Endodermal cell (in vitro differentiated cells): ENCODE data around the gene ATXN10. TPM values are rescaled to one million over a fixed set of nuclear protein-coding genes. Genes with fewer than 3 reads are reported as not detected.

Experiments used
- DNase-seq: peaks from one replicate; pipeline ENCODE4 v3.0.0-alpha.2; 2017
- H3K27ac ChIP-seq: 2 replicates; pipeline ENCODE4 v1.5.1; 2013; ENCODE audit warnings: mild to moderate bottlenecking, low read depth, low read length, moderate library complexity
- H3K27me3 ChIP-seq: 2 replicates; pipeline ENCODE4 v1.6.1; 2013; ENCODE audit warnings: mild to moderate bottlenecking, low read length, moderate library complexity; ENCODE audit not compliant: insufficient read depth, control insufficient read depth, poor library complexity, severe bottlenecking
- H3K36me3 ChIP-seq: 2 replicates; pipeline ENCODE4 v1.7.0; 2013; ENCODE audit warnings: mild to moderate bottlenecking, low read length, moderate library complexity; ENCODE audit not compliant: control insufficient read depth, insufficient read depth
- H3K4me1 ChIP-seq: one replicate; pipeline ENCODE4 v1.7.0; 2013; ENCODE audit warnings: low read length; ENCODE audit not compliant: control insufficient read depth, insufficient read depth
- H3K4me3 ChIP-seq: 2 replicates; pipeline ENCODE4 v1.5.1; 2013; ENCODE audit warnings: mild to moderate bottlenecking, low read length, moderate library complexity
- H3K9ac ChIP-seq: 2 replicates; pipeline ENCODE4 v1.6.1; 2013; ENCODE audit warnings: mild to moderate bottlenecking, low read length, moderate library complexity; ENCODE audit not compliant: poor library complexity, severe bottlenecking; ENCODE audit errors: extremely low read depth
- H3K9me3 ChIP-seq: 2 replicates; pipeline ENCODE4 v1.6.1; 2013; ENCODE audit warnings: mild to moderate bottlenecking, low read length, moderate library complexity; ENCODE audit not compliant: control insufficient read depth
- H3K27ac Mint-ChIP-seq: 2 replicates; pipeline ENCODE4 v1.8.0; 2020; ENCODE audit warnings: mixed read lengths
- H3K27me3 Mint-ChIP-seq: 2 replicates; pipeline ENCODE4 v1.8.0; 2021; ENCODE audit warnings: mild to moderate bottlenecking, mixed read lengths; ENCODE audit not compliant: insufficient read depth
- H3K36me3 Mint-ChIP-seq: 2 replicates; pipeline ENCODE4 v1.8.0; 2020; ENCODE audit warnings: low read depth, mixed read lengths
- H3K4me1 Mint-ChIP-seq: 2 replicates; pipeline ENCODE4 v1.8.0; 2020; ENCODE audit warnings: mixed read lengths
- H3K4me3 Mint-ChIP-seq: 2 replicates; pipeline ENCODE4 v1.8.0; 2020; ENCODE audit warnings: mild to moderate bottlenecking, moderate library complexity, mixed read lengths
- H3K9me3 Mint-ChIP-seq: 2 replicates; pipeline ENCODE4 v1.8.0; 2020; ENCODE audit warnings: mild to moderate bottlenecking, mixed read lengths
- WGBS, 2 experiments: methylation state at CpG; one replicate each; pipeline versions ENCODE4 v1.1.5 to v1.1.7; 2013; ENCODE audit warnings: missing lambda C conversion rate in 2 of 2, mixed read lengths in 1 of 2; ENCODE audit not compliant: insufficient coverage in 1 of 2, insufficient read length in 1 of 2; 5-methylcytosine and 5-hydroxymethylcytosine counted together
- total RNA-seq, 2 donors: library from RNA; stranded (reverse); fragmentation: NEBNext Ultra II Directional in 1 of 2; extraction: Animal tissue kit (Norgen Biotek cat#: 25700) in 1 of 2; gene quantifications; 2 replicates in 1 of 2; 3 replicates in 1 of 2; pipeline ENCODE4 v1.2.1, GENCODE V29; 2021
- TF ChIP-seq, protein P1 (sequence below): fragments of 200-600 bp; sonication (generic); conservative IDR thresholded peaks from 2 replicates; pipeline ENCODE4 v1.5.0; 2021; ENCODE audit warnings: antibody characterized with exemption, mild to moderate bottlenecking

Gene ATXN10
- total RNA-seq, 2 donors from 2014 or later, result 223 to 266 TPM

- no peak overlapping the region for H3K27ac Mint-ChIP-seq
- WGBS, 2 experiments, result 91 to 100% methylated on average over 1 to 2 of the region's 2 CpGs
- peaks cover 8% of the 10 kb centered on the region for H3K4me1 Mint-ChIP-seq
- no peak overlapping the region for H3K4me3 Mint-ChIP-seq
- H3K9me3 ChIP-seq, result no peaks in the 10 kb centered on the region
- no peak overlapping the region for H3K4me3 ChIP-seq
- peaks cover 65% of the 10 kb centered on the region for H3K36me3 ChIP-seq
- no peak for DNase-seq
- TF ChIP-seq, protein P1, sequence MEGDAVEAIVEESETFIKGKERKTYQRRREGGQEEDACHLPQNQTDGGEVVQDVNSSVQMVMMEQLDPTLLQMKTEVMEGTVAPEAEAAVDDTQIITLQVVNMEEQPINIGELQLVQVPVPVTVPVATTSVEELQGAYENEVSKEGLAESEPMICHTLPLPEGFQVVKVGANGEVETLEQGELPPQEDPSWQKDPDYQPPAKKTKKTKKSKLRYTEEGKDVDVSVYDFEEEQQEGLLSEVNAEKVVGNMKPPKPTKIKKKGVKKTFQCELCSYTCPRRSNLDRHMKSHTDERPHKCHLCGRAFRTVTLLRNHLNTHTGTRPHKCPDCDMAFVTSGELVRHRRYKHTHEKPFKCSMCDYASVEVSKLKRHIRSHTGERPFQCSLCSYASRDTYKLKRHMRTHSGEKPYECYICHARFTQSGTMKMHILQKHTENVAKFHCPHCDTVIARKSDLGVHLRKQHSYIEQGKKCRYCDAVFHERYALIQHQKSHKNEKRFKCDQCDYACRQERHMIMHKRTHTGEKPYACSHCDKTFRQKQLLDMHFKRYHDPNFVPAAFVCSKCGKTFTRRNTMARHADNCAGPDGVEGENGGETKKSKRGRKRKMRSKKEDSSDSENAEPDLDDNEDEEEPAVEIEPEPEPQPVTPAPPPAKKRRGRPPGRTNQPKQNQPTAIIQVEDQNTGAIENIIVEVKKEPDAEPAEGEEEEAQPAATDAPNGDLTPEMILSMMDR, result no peak
- H3K27ac ChIP-seq, result no peak overlapping the region
- H3K4me1 ChIP-seq, result no peaks in the 10 kb centered on the region
- H3K9ac ChIP-seq, result no peak overlapping the region
- no peaks in the 10 kb centered on the region for H3K27me3 ChIP-seq
- H3K36me3 Mint-ChIP-seq, result peaks cover 34% of the 10 kb centered on the region
- no peaks in the 10 kb centered on the region for H3K27me3 Mint-ChIP-seq
- H3K9me3 Mint-ChIP-seq, result no peaks in the 10 kb centered on the region
These were observed 50.4 kb downstream of the ATXN10 start for GRCh38 chr22:45722006-45722405.

GRCh38 chr22:45726081-45726480 lies 54.4 kb downstream of the ATXN10 start:
- no peak for DNase-seq
- Histone ChIP-seq H3K4me1 (no peaks in the 10 kb centered on the region), H3K36me3 (peaks cover 56% of the 10 kb centered on the region), H3K27ac (no peak overlapping the region), H3K9me3 (no peaks in the 10 kb centered on the region), H3K4me3 (no peak overlapping the region), H3K27me3 (no peaks in the 10 kb centered on the region), H3K9ac (no peak overlapping the region)
- TF ChIP-seq, protein P1, result no peak
- 97% methylated on average over 2 of the region's 2 CpGs; no CpG with 5 or more reads in 1 of the 2 experiments for WGBS, 2 experiments
- peaks cover 8% of the 10 kb centered on the region for H3K4me1 Mint-ChIP-seq
- H3K4me3 Mint-ChIP-seq, result no peak overlapping the region
- H3K9me3 Mint-ChIP-seq, result no peaks in the 10 kb centered on the region
- H3K27me3 Mint-ChIP-seq, result no peaks in the 10 kb centered on the region
- H3K36me3 Mint-ChIP-seq, result peaks cover 23% of the 10 kb centered on the region
- H3K27ac Mint-ChIP-seq, result no peak overlapping the region

- Mint-ChIP-seq H3K36me3 (peaks cover 14% of the 10 kb centered on the region), H3K27me3 (no peaks in the 10 kb centered on the region), H3K27ac (peak overlapping the region; percentile 69), H3K4me3 (no peak overlapping the region), H3K4me1 (peaks cover 21% of the 10 kb centered on the region), H3K9me3 (no peaks in the 10 kb centered on the region)
- H3K36me3 ChIP-seq, result peaks cover 61% of the 10 kb centered on the region
- no peak overlapping the region for H3K4me3 ChIP-seq
- no peaks in the 10 kb centered on the region for H3K4me1 ChIP-seq
- DNase-seq, result no peak
- H3K27ac ChIP-seq, result no peak overlapping the region
- 87 to 89% methylated on average over 7 to 8 of the region's 8 CpGs for WGBS, 2 experiments
- no peaks in the 10 kb centered on the region for H3K27me3 ChIP-seq
- no peaks in the 10 kb centered on the region for H3K9me3 ChIP-seq
- H3K9ac ChIP-seq, result no peak overlapping the region
- TF ChIP-seq, protein P1, result no peak
These were observed 59.6 kb downstream of the ATXN10 start for GRCh38 chr22:45731041-45731797.
